GM18517 (cell line): ENCODE results near the gene CD6.

Source experiments
- ATAC-seq: cut with Tn5 transposase; IDR thresholded peaks from one replicate; pipeline ENCODE4 v1.9.1; 2021; ENCODE audit warnings: mild to moderate bottlenecking, moderate library complexity; ENCODE audit not compliant: unreplicated experiment

The CD6 gene, protein sequence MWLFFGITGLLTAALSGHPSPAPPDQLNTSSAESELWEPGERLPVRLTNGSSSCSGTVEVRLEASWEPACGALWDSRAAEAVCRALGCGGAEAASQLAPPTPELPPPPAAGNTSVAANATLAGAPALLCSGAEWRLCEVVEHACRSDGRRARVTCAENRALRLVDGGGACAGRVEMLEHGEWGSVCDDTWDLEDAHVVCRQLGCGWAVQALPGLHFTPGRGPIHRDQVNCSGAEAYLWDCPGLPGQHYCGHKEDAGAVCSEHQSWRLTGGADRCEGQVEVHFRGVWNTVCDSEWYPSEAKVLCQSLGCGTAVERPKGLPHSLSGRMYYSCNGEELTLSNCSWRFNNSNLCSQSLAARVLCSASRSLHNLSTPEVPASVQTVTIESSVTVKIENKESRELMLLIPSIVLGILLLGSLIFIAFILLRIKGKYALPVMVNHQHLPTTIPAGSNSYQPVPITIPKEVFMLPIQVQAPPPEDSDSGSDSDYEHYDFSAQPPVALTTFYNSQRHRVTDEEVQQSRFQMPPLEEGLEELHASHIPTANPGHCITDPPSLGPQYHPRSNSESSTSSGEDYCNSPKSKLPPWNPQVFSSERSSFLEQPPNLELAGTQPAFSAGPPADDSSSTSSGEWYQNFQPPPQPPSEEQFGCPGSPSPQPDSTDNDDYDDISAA

DNA sequence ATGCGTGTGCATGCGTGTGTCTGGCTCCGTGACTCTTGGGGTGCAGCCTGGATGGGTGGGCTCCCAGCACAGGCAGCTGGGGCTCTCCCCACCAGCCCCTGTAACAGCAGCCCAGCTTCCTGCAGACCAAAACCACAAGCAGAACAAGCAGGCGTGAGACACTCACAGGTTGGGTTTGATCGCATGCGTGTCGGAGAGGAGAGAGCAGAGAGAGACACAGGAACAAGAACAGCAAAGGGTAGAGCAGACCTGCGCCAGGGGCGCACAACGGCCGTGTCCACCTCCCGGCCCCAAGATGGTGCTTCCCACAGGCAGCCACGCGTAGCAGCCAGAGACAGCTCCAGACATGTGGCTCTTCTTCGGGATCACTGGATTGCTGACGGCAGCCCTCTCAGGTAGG, at the start of gene CD6:
TSS of gene CD6 (plus strand) at position 161 of the 400 bp plus-strand sequence. CDS start at position 347, 186 bp downstream.
- ATAC-seq, result no peak

DNA sequence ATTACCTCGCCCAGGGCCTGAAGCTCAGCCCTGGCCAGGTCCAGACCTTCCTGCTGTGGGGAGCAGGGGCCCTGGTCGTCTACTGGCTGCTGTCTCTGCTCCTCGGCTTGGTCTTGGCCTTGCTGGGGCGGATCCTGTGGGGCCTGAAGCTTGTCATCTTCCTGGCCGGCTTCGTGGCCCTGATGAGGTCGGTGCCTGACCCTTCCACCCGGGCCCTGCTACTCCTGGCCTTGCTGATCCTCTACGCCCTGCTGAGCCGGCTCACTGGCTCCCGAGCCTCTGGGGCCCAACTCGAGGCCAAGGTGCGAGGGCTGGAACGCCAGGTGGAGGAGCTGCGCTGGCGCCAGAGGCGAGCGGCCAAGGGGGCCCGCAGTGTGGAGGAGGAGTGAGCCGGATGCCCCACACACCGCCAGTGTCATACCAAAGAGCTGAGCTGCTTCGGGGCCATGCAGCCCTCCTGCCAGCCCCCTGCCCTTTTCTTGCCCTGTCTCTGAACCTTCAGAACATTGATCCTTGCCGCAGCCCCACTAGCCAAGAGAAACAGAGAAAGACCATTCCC, 49.6 kb upstream of the CD6 start:
- no peak for ATAC-seq

DNA sequence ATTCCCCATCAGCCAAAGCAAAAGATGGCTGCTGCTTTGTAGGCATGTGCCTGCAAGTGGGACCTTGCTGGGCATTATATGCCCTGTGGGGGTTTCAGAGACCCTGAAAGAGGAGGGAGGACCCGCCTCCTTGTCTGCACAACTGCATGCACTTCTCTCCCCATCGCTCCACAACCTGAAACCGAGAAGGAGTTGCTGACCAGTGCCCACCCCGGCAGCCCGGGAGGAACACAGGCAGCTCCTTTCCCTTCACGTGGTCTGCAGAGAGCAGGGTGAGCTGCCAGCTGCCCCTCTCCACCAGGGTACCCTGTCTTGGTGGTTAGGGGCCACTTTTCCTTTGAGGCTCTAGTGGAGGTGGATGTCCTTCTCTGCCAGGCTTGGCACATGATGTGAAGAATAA, 48.6 kb upstream of the CD6 start:
- no peak for ATAC-seq

DNA sequence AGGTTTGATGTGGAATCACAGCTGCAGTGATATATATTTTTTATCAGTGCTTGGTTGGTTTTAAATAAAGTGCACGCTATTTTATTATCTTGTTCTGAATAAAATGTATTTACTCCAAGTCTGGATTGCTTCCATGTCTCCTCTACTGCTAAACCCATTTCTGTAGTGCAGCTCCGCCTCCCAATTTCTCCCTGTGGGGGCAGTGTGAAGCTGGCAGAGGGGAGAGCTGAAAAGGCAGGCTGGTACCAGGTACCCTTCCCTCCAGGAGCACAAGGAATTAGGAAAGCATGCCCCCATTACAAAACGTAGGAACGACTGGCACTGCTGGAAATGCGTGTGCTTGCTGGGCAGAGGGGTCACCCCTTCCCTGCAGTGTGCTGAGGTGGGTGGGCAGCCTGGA, 48.2 kb upstream of the CD6 start:
- no peak for ATAC-seq

DNA sequence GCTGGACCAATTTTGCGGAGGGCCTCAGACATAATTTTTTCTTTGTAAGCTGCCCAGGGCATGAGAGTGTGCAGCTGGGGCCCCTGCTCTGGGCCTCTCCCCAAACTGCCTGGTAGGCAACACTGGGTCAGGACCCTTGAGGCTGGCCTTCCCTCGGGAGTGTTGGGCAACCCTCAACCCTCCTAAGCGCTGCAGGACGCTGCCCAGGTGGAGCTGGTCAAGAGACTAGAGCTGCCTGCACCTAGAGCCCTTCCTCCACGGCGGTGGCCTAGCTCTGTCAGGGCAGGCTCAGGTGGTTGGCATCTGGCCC, 47.7 kb upstream of the CD6 start:
- ATAC-seq, result no peak

DNA sequence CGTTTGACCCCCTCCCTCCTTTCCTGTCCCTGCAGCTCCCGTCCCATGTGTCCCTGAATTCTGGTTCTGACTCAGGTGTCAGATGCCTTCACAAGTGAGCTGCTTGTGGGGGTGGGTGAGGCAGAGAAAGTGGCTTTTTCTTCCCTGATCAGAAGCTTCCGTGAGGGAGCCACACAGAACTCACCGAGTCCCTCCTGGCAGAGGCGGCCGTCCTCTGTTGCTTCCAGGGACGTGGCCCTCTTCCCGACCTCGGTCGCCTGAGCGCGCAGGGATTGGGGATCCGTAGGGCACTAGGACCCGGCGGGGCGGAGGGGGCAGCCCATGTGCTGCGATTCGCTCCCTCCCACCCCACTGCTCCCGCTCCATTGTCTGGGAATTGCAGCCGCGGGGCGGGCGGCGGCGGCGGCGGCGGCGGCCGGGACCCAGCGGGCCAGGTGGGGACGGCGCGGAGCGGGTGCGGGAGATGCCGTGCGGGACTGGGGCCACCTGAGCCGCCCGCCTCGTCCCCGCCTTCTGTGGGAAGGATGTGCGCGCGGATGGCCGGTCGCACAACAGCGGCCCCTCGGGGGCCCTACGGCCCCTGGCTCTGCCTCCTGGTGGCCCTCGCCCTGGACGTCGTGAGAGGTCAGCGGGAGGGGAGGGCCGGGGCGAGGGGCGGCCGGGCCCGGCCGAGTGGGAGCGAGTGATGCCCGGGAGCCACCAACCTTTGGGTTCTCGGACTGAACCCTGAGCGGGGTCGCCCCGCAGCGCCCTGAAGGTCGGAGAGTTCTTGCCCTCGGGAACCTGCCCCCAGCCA, 47.2 kb upstream of the CD6 start, which contains the start of gene TMEM132A:
TSS of gene TMEM132A (plus strand) at position 351 of the 796 bp plus-strand sequence. CDS start at position 525, 174 bp downstream.
- no peak for ATAC-seq

DNA sequence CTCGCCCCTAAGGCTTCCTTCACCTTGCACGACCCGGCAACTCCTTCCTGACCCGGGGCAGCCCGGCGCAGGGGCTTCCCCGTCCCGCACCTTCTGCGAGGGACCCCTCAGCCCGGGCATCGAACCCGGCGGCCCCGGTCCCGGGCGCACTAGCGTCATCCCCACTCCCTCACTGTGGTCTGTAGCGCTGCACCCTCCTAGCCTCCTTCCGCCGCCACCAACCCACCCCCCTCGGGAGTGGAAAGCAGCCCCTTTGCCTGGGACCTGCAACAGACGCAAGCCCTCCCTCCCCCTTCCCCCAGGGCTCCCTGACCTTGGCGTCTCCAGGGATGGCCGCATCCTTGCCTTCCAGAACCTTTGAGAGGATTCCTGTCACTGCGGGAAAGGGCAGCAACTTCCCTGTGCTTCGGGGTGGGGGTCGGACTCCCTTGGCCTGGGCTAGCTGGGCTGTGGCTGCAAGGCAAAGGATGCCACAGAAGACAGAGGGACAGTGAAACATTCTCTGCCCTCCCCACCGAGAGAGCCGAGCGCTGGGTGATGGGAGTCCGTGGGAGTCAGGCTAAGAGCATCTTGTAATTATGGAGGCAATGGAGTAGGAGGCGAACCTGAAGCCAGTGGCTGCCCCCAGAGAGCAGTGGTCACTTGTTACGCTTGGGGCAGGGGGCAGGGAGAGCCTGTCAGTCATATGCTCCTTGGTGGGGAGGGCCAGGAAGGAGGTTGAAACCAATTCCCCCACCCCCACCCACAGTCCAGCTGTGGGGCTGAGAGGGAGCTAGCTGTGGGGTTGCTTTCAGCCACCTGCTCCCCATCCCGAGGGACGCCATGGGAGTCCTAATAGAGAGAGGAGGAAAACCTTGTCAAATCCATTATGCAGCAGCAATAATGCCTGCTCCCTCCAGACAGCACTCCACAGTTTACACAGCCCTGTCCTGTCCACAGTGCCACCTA, 46.3 kb upstream of the CD6 start:
- ATAC-seq, result no peak

DNA sequence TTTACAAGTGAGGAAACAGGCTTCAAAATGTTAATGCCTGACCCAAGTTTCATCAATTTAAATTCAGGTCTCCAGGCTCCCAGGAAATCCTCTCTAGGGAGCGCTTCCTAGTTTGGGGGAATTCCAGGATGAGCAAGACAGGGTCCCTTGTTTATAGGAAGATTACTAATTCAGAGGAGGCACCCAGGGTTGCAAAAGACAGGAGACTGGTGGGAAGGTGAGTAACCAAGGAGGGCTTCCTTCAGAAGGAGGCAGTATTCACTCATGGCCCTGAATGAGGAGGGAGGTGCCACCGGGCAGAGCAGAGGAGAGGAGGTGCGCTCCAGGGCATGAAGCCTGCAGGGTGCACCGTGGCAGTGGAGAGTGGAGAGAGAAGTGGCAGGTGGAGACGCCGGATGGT, 45.6 kb upstream of the CD6 start:
- ATAC-seq, result no peak

DNA sequence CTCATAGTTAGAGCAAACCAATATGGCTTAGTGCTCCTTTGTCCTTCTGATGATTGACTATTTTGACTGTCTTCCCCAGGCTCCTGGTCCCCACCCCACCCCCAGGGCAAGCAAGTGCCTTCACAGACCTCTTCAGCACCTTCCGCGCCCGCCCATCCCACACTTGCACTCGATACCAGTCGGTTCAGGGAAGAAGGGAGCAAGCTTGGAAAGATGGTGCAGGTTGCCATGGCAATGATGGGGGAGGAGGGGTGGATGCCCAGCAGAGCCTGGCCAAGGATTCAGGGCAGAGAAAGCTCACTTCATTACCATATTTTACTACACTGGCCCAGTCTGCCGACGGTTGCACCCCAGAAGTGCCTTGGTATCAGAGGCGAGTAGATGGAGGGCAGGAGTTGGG, 45.0 kb upstream of the CD6 start:
- no peak for ATAC-seq

DNA sequence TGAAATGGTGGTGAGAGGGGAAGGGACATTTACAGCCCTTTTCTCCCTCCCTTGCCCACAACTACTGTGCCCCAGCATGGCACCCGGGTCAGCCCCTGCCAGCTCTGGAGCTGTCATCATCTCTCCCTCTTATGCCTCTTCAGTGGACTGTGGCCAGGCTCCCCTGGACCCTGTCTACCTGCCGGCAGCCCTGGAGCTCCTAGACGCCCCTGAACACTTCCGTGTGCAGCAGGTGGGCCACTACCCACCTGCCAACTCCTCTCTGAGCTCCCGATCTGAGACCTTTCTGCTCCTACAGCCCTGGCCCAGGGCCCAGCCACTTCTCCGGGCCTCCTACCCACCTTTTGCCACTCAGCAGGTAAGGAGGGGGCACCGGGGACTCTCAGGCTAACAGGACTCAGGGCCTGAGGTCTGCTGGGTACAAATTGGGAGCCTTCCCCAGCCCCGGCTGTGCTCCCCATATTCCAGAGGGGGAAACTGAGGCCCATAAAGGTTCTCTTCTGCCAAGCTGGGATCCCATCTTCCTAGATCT, 44.4 kb upstream of the CD6 start:
- no peak for ATAC-seq

DNA sequence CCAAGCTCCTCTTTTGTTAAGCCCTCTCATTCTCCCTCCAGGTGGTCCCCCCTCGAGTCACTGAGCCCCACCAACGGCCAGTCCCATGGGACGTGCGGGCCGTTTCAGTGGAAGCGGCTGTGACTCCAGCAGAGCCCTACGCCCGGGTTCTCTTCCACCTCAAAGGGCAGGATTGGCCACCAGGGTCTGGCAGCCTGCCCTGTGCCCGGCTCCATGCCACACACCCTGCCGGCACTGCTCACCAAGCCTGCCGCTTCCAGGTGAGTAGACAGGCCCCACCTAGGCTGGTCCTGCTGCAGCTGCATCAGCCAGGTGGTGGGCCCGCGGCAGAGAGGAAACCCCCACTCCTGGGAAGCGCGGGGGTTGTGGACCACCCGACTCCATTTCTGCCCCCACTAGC, 43.9 kb upstream of the CD6 start:
- no peak for ATAC-seq

DNA sequence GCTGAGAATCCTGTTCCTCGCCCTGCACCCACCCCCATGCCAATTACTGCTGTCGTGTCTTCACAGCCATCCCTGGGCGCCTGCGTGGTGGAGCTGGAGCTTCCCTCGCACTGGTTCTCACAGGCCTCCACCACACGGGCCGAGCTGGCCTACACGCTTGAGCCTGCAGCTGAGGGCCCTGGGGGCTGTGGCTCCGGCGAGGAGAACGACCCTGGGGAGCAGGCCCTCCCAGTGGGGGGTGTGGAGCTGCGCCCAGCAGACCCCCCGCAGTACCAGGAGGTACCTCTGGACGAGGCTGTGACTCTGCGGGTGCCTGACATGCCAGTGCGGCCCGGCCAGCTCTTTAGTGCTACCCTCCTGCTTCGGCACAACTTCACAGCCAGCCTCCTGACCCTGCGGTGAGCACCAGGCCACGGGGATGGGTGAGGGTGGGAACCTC, 42.9 kb upstream of the CD6 start:
- no peak for ATAC-seq

DNA sequence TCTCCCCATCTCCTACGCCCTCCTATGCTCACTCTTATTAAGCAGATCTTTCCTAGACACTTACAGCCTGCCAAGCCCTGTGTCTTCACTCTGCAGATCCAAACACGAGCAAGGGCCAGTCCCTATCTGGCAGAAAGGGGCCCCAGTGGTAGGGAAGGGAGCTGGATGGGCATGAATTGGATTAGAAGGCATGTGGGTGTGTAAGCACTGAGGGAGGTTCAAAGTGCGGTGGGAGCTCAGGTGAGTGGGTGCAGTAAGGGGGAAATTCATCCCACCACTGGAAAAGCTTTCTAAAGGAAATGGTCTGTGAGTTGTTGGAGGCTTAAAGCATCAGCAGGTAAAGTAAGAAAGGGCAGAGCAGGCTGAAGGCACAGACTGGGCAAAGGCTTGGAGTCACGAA, 41.7 kb upstream of the CD6 start:
- ATAC-seq, result no peak

DNA sequence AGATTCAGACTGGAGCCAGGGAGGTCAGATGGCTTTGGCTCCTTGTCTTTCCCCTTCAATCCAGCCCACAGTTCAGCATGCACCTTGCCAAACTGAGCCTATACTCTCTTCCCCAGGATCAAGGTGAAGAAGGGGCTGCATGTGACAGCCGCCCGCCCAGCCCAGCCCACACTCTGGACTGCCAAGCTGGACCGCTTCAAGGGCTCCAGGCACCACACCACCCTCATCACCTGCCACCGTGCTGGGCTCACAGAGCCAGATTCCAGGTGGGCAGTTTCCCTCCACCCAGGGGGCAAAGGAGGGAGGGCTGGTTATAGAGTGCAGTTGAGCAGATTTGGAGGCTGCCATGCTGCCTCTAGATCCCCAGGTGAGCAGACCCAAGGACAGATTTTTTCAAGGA, 41.1 kb upstream of the CD6 start:
- ATAC-seq, result no peak

DNA sequence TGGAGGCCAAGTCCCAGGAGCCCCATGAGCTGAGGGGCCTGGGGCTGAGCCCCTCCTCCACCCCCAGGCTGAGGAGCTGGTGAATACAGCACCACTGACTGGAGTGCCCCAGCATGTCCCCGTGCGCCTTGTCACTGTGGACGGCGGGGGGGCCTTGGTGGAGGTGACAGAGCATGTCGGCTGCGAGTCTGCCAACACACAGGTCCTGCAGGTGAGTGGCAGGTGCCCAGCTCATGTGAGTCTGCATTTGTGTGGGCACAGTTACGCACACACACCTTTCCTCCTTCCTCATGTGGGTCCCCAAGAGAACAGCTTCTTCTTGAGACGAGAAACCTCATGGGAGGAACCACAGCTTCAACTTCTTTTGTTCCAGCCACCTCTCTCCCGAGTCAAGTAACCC, 39.6 kb upstream of the CD6 start:
- no peak for ATAC-seq

DNA sequence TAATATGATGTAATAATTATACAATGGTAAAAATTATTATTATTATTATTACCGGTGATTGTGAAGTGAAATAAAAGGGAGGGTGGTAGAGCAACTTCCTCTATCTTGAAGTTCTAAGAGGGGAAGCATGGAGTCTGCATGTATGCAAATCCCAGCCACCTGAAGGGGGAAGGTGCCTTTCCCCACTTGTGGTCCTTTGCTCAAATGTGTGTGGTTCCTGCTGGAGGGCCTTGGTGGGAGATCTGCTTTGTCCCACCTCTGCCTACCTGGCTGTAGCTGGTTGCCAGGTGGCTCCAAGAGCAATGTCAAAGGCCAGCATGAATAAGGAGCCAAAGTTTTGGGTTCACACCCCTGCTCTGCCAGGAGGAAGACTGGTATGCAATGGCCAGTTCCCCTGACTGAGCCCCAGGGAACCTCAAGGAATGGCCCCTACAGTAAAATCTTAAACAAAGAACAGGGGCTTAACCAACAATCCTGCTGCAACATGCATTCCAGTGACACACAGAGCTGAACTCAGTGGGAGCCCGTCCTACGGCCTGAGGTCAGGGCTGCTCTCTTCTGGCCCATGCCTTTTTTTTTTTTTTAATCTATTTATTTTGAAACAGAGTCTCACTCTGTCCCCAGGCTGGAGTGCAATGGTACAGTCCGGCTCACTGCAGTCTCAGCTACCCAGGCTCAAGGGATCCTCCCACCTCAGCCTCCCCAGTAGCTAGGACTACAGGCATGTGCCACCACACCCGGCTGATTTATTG, 38.7 kb upstream of the CD6 start:
- ATAC-seq, result no peak

DNA sequence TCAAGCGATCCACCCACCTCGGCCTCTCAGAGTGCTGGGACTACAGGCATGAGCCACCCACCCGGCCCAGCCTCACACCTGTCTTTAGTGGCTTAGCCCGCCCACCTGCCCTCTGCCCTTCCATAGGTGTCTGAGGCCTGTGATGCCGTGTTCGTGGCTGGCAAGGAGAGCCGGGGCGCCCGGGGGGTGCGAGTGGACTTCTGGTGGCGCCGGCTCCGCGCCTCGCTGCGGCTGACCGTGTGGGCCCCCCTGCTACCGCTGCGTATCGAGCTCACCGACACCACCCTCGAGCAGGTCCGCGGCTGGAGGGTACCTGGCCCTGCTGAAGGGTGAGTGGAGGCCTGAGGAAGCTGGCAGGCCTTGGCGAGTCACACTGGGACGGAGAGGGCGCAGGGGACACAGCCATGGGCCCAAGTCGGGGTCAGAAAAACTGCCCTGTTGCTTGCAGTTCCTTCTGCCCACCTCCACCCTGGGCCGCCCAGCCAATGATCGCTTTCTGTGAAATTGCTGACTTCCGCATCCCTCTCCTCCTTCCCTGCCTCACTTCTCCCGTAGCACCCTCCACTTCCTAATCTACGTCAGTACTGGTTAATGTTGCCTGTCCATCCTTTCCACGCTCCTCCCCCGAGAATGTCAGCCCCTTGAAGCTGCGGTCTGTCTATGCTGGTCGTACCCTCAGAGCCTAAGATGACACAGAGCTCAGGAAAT, 37.9 kb upstream of the CD6 start:
- ATAC-seq, result no peak

DNA sequence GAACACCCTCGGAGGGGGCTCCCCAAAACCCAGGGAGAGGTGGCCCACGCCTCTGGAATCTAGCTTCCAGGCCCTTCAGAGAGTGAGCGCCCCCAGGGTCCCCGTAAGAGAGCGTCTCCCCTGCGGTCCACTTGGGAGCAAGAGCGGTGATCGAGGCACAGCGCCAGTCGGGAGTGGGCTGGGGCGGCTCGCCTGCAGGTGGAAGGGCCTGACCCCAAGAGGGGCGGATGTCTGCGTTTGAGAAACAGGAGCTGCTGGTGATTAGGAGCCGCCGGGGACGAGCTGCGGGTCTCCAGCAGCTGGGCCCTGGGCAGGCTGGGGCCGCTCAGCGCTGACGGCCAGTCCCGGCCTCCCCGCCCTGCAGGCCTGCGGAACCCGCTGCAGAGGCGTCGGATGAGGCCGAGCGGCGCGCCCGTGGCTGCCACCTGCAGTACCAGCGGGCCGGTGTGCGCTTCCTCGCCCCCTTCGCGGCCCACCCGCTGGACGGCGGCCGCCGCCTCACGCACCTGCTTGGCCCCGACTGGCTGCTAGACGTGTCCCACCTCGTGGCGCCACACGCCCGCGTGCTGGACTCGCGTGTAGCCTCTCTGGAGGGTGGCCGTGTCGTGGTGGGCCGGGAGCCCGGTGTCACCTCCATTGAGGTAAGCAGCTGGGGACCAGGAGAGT, 37.2 kb upstream of the CD6 start:
- ATAC-seq, result no peak
